Measurements from ENCODE around the gene NARF.

Gene NARF

DNA sequence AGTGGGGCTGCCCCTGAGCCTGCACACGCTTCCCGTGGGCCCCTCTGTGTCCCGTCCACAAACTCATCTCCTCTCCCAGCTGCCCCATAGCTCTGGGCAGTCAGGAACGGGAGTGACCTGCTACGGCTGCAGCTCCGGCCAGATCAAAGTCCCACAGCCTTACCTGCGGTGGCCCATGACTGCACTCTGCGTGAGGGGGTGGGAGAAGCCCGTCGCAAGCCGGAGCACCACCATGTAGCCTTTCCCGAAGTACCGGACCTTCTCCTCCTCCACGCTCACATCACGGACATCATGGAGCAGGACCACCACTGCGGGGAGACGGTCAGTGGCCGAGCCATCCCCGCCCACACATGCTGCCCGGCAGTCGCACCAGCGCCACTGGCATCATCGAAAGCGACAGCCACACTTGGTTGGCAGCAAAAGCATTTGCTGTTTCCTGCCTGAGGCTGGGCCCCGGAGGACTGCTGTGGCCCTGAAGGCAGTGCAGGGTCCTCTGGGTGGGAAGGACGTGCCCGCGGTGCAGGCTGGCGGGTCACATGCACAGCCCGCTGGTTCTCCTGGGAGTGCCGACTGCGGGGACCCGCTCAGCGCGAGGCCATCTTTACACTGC, 14.2 kb upstream of the NARF start:
- Histone ChIP-seq H3K18ac (ENCODE audit: low read length) (no peak overlapping the region), H3K14ac (ENCODE audit: low read length) (no peak overlapping the region), H3K27me3 (ENCODE audit: insufficient read depth, low read length) (no peaks in the 10 kb centered on the region), H3K9ac (ENCODE audit: low read length) (no peak overlapping the region), H2BK120ac (ENCODE audit: insufficient read depth, low read length, poor library complexity) (no peak overlapping the region), H2AK5ac (ENCODE audit: low read length) (no peak overlapping the region), H3K23ac (ENCODE audit: low read length) (no peak overlapping the region), H3K4me2 (ENCODE audit: low read length) (no peak overlapping the region), H2BK12ac (ENCODE audit: low read length) (no peak overlapping the region), H4K8ac (ENCODE audit: low read depth, low read length) (no peak overlapping the region), H3K27ac (ENCODE audit: low read depth, low read length) (no peak overlapping the region), H3K9me3 (ENCODE audit: insufficient read depth, low read depth, low read length) (no peaks in the 10 kb centered on the region), H3K4ac (ENCODE audit: low read depth, low read length) (no peak overlapping the region), H3K4me3 (ENCODE audit: low read depth, low read length) (no peak overlapping the region), H3K4me1 (ENCODE audit: control insufficient read depth in 1 of 2, insufficient read depth in 2 of 2, low read length in 2 of 2) (peaks cover 2 to 5% of the 10 kb centered on the region in 2 experiments), H2AFZ (ENCODE audit: insufficient read depth, low read length, poor library complexity) (no peak overlapping the region), H4K12ac (ENCODE audit: low read depth, low read length) (no peak overlapping the region), H4K91ac (ENCODE audit: low read depth, low read length) (no peak overlapping the region), H2BK5ac (ENCODE audit: low read depth, low read length, poor library complexity) (no peak overlapping the region), H3K36me3 (ENCODE audit: control insufficient read depth in 1 of 2, insufficient read depth in 2 of 2, low read length in 2 of 2) (peaks cover 44 to 50% of the 10 kb centered on the region in 2 experiments), H3K79me2 (ENCODE audit: control insufficient read depth, insufficient read depth, low read length, poor library complexity) (no peaks in the 10 kb centered on the region), H3K79me1 (ENCODE audit: low read length) (no peaks in the 10 kb centered on the region)
- no CpG with 5 or more reads among the region's 35 CpGs for WGBS (ENCODE audit: extremely low coverage, insufficient coverage, insufficient read length)
- no peak for DNase-seq

DNA sequence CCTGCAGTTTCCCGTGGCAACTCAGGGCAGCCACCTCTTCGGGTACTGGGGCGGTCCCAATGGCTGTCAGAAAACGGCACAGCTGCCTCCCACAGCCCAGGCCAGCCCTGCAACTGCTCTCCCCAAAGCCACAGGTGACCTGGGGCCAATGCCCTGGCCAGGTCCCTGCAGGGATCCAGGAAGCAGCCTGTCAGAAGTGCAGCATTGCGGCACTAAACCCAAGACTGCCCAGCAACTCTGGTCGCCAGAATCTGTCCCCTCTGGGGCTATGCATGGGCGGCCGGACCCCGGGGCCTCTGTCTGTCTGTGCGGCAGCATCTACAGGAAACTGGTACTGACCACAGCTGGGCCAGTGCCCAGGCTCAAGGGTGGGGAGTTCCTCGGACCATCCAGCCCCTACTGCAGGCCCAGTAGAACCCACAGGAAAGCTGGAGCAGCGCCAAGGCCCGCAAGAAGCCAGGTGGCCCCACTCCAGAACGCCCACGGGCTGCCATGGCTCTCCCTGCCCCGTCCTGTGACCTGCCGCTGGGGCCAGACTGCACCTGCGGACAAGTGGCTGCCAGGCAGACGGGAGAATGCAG, 13.5 kb upstream of the NARF start:
- no peak overlapping the region for H3K27ac ChIP-seq (ENCODE audit: low read depth, low read length)

DNA sequence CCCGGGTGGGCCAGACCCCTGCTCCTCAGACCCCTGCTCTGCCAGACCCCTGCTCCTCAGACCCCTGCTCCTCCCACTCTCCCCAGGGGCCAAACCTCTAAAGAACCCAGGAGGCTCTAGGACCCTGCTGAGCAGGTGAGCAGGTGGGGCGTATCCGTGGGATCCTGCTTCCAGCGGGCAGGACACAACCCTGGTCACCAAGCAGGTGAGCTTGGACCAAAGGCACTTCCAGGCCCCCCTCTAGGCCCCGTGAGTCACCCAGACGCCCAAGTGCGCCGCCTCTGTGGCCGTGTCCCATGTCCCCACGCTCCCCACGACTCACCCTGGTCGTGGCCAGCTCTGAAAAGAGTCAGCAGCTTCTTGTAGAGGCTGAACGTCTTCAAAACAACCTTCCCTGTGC, 13.0 kb upstream of the NARF start:
- Histone ChIP-seq H2BK12ac (ENCODE audit: low read length) (no peak overlapping the region), H3K4me2 (ENCODE audit: low read length) (no peak overlapping the region), H3K36me3 (ENCODE audit: control insufficient read depth in 1 of 2, insufficient read depth in 2 of 2, low read length in 2 of 2) (peaks cover 44 to 50% of the 10 kb centered on the region in 2 experiments), H3K9ac (ENCODE audit: low read length) (no peak overlapping the region), H3K4me1 (ENCODE audit: control insufficient read depth in 1 of 2, insufficient read depth in 2 of 2, low read length in 2 of 2) (peaks cover 8 to 12% of the 10 kb centered on the region in 2 experiments), H3K79me1 (ENCODE audit: low read length) (peaks cover 5% of the 10 kb centered on the region), H2AFZ (ENCODE audit: insufficient read depth, low read length, poor library complexity) (no peak overlapping the region), H3K27me3 (ENCODE audit: insufficient read depth, low read length) (no peaks in the 10 kb centered on the region), H3K9me3 (ENCODE audit: insufficient read depth, low read depth, low read length) (no peaks in the 10 kb centered on the region), H3K18ac (ENCODE audit: low read length) (no peak overlapping the region), H2BK5ac (ENCODE audit: low read depth, low read length, poor library complexity) (no peak overlapping the region), H3K4ac (ENCODE audit: low read depth, low read length) (no peak overlapping the region), H3K4me3 (ENCODE audit: low read depth, low read length) (no peak overlapping the region), H4K12ac (ENCODE audit: low read depth, low read length) (no peak overlapping the region), H3K79me2 (ENCODE audit: control insufficient read depth, insufficient read depth, low read length, poor library complexity) (peaks cover 4% of the 10 kb centered on the region), H4K8ac (ENCODE audit: low read depth, low read length) (no peak overlapping the region), H3K23ac (ENCODE audit: low read length) (no peak overlapping the region), H3K14ac (ENCODE audit: low read length) (no peak overlapping the region), H4K91ac (ENCODE audit: low read depth, low read length) (no peak overlapping the region), H3K27ac (ENCODE audit: low read depth, low read length) (no peak overlapping the region), H2BK120ac (ENCODE audit: insufficient read depth, low read length, poor library complexity) (no peak overlapping the region), H2AK5ac (ENCODE audit: low read length) (no peak overlapping the region)
- no CpG with 5 or more reads among the region's 13 CpGs for WGBS (ENCODE audit: extremely low coverage, insufficient coverage, insufficient read length)
- no peak for DNase-seq

More for the DNA sequence above, 13.5 kb upstream of the NARF start:
- no peaks in the 10 kb centered on the region for H3K9me3 ChIP-seq (ENCODE audit: insufficient read depth, low read depth, low read length)
- peaks cover 8 to 11% of the 10 kb centered on the region in 2 experiments for H3K4me1 ChIP-seq (ENCODE audit: control insufficient read depth in 1 of 2, insufficient read depth in 2 of 2, low read length in 2 of 2)
- no peaks in the 10 kb centered on the region for H3K79me2 ChIP-seq (ENCODE audit: control insufficient read depth, insufficient read depth, low read length, poor library complexity)
- H3K23ac ChIP-seq (ENCODE audit: low read length), result no peak overlapping the region
- no peak overlapping the region for H2AFZ ChIP-seq (ENCODE audit: insufficient read depth, low read length, poor library complexity)
- no CpG with 5 or more reads among the region's 19 CpGs for WGBS (ENCODE audit: extremely low coverage, insufficient coverage, insufficient read length)
- no peak overlapping the region for H3K4me2 ChIP-seq (ENCODE audit: low read length)
- no peak overlapping the region for H3K4me3 ChIP-seq (ENCODE audit: low read depth, low read length)
- H4K8ac ChIP-seq (ENCODE audit: low read depth, low read length), result no peak overlapping the region
- no peak overlapping the region for H3K18ac ChIP-seq (ENCODE audit: low read length)
- no peak overlapping the region for H3K9ac ChIP-seq (ENCODE audit: low read length)
- no peak overlapping the region for H2BK5ac ChIP-seq (ENCODE audit: low read depth, low read length, poor library complexity)
- H3K4ac ChIP-seq (ENCODE audit: low read depth, low read length), result no peak overlapping the region
- no peaks in the 10 kb centered on the region for H3K79me1 ChIP-seq (ENCODE audit: low read length)
- H4K91ac ChIP-seq (ENCODE audit: low read depth, low read length), result no peak overlapping the region
- H2AK5ac ChIP-seq (ENCODE audit: low read length), result no peak overlapping the region
- H4K12ac ChIP-seq (ENCODE audit: low read depth, low read length), result no peak overlapping the region
- H2BK120ac ChIP-seq (ENCODE audit: insufficient read depth, low read length, poor library complexity), result no peak overlapping the region
- no peak overlapping the region for H2BK12ac ChIP-seq (ENCODE audit: low read length)
- H3K27me3 ChIP-seq (ENCODE audit: insufficient read depth, low read length), result no peaks in the 10 kb centered on the region
- H3K36me3 ChIP-seq (ENCODE audit: control insufficient read depth in 1 of 2, insufficient read depth in 2 of 2, low read length in 2 of 2), result peaks cover 44 to 50% of the 10 kb centered on the region in 2 experiments
- H3K14ac ChIP-seq (ENCODE audit: low read length), result no peak overlapping the region
- no peak for DNase-seq

DNA sequence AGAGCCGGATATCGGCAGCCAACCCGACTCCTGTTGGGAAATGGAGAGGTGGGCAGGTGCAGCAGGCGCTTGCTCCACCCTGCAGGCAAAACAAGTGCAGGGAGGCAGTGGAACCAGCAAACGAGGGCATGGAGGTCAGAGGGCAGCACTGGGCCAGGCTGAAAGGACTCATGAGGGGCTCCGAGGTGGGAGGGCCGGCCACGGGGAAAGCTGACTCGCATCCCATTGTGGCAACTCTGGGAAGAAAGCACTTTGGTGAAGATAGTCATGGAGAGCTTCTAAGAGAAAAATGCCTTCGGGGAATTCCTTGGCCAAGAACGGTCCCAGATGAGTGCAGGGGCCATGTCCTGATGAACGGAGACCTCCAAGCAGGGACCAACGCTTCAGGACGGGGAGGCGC, 12.4 kb upstream of the NARF start:
- Histone ChIP-seq H3K27ac (ENCODE audit: low read depth, low read length) (no peak overlapping the region), H2AFZ (ENCODE audit: insufficient read depth, low read length, poor library complexity) (no peak overlapping the region), H3K14ac (ENCODE audit: low read length) (no peak overlapping the region), H3K4me2 (ENCODE audit: low read length) (no peak overlapping the region), H3K23ac (ENCODE audit: low read length) (no peak overlapping the region), H2AK5ac (ENCODE audit: low read length) (no peak overlapping the region), H3K9me3 (ENCODE audit: insufficient read depth, low read depth, low read length) (no peaks in the 10 kb centered on the region), H3K36me3 (ENCODE audit: control insufficient read depth in 1 of 2, insufficient read depth in 2 of 2, low read length in 2 of 2) (peaks cover 44 to 50% of the 10 kb centered on the region in 2 experiments), H3K27me3 (ENCODE audit: insufficient read depth, low read length) (no peaks in the 10 kb centered on the region), H3K9ac (ENCODE audit: low read length) (no peak overlapping the region), H2BK5ac (ENCODE audit: low read depth, low read length, poor library complexity) (no peak overlapping the region), H2BK12ac (ENCODE audit: low read length) (no peak overlapping the region), H4K91ac (ENCODE audit: low read depth, low read length) (no peak overlapping the region), H3K4me3 (ENCODE audit: low read depth, low read length) (no peak overlapping the region), H3K4me1 (ENCODE audit: control insufficient read depth in 1 of 2, insufficient read depth in 2 of 2, low read length in 2 of 2) (peaks cover 8 to 12% of the 10 kb centered on the region in 2 experiments), H3K4ac (ENCODE audit: low read depth, low read length) (no peak overlapping the region), H4K12ac (ENCODE audit: low read depth, low read length) (no peak overlapping the region), H3K79me1 (ENCODE audit: low read length) (peaks cover 5% of the 10 kb centered on the region), H4K8ac (ENCODE audit: low read depth, low read length) (no peak overlapping the region), H3K79me2 (ENCODE audit: control insufficient read depth, insufficient read depth, low read length, poor library complexity) (peaks cover 4% of the 10 kb centered on the region), H2BK120ac (ENCODE audit: insufficient read depth, low read length, poor library complexity) (no peak overlapping the region), H3K18ac (ENCODE audit: low read length) (no peak overlapping the region)
- no peak for DNase-seq
- no CpG with 5 or more reads among the region's 15 CpGs for WGBS (ENCODE audit: extremely low coverage, insufficient coverage, insufficient read length)

Data from trophoblast cell (in vitro differentiated cells and primary cell).